HG03575 (cell line): ENCODE results near the gene SCNN1A.

Experiments used
- ATAC-seq: cut with Tn5 transposase; IDR thresholded peaks from one replicate; pipeline ENCODE4 v1.9.1; 2021; ENCODE audit not compliant: unreplicated experiment, insufficient number of reproducible peaks, low FRiP score; ENCODE audit errors: extremely low read depth

The SCNN1A gene

DNA sequence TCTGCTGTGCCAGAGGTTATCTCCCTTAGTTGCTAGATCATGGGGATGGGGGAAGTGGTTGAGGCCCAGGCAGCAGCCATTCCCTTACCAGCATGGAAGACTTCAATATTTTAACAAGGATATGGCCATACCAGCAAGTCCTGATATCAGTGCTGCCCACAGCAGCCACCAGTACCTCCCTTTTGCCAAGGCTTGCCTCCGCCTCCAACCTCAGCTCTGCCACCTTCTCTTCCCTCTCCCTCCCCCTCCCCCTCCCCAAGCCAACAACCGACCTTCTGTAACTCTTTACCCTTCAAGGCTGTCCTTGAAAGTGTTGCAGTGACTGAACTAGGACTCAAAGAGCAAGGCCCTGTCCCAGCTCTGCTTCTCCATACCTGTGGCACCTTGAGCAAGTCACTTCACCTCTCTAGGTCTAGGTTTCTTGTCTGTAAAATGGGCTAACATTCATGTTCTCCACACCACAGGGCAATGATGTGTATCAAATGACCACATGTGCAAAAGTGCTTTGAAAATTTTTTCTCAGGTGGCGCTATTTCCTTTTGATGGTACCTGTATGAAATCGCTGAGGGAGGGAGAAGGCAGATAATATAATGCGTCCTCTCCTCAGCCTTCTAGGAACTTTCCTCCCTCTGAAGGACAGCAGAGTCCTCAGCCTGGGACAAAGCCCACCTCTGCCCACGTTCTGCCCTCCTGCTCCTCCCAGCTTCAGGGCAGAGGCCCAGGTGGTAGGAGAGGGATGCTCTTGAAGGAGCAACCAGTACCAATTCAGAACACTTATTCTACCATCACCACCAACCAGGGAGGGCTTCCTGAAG lies 50.2 kb downstream of the SCNN1A start:
- no peak for ATAC-seq

DNA sequence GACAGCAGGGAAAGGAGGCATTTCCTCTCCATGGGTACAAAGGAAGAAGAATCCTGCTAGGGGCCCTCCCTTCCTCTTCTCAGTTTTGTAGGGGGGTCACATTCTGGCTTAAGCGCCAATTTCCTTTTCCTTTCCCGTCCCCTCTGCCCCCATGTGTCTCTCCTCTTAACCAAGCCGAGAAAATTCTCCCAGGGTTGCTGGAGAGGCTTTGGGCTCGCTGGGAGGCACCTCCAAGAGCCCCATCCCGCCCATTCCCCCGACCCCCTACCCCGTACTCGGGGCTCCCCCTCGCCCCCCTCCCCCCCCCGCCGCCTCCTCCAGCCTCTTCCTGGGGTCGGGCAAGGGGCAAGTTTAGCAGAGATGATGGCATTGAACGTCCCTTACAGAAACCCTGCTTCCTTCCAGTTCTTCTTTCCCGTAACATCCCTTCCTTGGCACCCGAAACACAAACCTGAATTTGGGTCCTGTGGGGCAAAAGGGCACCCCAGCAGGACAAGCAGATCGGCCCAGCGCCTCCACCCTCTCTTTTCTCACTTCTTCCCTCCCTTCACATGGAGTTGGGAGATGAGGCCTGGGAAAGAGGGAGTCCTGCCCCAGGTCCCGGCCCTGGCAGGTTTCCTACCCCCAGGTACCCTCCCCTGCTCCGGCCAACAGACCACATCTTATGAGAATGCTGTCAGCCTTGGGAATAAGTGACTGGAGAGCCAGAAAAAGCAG lies 51.2 kb downstream of the SCNN1A start:
- no peak for ATAC-seq

GRCh38 chr12:6323340-6323994 lies 51.9 kb downstream of the SCNN1A start:
- no peak for ATAC-seq

DNA sequence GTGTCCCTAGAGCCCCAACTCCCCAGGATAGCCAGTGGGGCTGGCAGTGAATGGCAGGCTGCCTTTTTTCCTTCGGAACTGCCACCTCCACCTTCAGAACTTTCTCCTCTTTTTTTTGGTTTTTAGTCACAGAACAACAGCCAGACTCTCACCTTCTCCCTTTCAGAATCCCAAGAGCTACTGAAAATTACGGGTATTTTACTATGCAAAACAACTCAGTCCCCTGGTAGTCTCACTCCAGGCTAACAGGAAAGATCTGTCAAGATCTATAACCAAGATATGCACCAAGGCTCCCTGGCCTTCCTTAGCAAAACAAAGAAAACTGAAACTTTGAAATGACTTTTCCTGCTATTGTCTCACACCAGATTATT lies 52.4 kb downstream of the SCNN1A start:
- ATAC-seq = no peak

GRCh38 chr12:6322352-6322751 lies 53.0 kb downstream of the SCNN1A start:
- no peak for ATAC-seq

- ATAC-seq = no peak
Measured at GRCh38 chr12:6321905-6322304, 53.5 kb downstream of the SCNN1A start.

DNA sequence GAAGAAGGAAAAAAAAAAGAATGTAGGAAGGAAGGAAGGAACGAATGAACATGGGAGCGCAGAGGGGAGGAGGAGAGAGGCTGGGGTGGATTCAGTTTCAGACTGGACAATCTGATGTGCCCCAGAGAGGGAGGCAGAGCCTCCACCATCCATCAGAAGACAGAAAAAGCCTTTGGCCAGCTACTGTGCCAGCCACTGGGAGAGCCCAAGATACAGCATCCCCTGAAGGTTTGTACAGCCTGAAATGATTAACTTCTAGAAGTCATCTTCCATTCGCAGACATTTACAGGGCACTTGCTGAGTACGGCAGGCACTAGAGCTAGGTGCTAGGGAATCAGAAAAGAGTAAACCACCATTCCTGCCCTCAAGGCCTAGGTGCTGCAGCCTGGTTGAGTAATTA lies 55.9 kb downstream of the SCNN1A start:
- no peak for ATAC-seq

- ATAC-seq = no peak
Measured at GRCh38 chr12:6318440-6318879, 56.9 kb downstream of the SCNN1A start.

DNA sequence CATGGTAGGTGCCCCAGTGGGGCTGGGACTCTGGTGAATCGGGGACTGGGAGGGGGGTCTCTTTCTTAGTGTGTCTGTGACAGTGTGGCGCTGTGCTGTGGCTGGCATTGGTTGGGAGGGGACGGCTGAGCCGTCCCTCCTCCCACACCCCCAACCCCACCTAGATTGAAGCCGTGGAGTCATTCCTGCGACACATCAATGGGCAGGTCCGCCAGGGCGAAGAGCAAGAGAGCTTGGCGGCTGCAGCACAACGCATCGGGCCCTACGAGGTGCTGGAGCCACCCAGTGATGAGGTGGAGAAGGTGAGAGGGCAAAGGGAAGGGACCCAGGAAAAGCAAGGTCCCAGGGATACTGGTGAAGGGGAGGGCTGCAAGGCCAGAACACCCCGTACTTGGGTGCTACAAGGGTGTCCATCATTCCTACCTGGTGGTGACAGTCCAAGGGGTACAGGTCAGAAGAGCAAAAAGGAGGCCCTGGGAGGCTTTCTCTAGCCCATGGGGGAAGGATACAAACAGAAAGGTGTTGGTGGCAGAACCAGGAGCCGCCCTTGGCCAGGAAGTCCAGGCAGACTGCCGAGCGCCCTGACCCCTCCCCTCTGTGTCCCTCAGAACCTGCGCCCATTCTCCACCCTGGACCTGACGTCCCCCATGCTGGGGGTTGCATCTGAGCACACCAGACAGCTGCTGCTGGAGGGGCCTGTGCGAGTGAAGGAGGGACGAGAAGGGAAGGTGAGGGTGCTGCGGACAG lies 57.5 kb downstream of the SCNN1A start:
- ATAC-seq = no peak

DNA sequence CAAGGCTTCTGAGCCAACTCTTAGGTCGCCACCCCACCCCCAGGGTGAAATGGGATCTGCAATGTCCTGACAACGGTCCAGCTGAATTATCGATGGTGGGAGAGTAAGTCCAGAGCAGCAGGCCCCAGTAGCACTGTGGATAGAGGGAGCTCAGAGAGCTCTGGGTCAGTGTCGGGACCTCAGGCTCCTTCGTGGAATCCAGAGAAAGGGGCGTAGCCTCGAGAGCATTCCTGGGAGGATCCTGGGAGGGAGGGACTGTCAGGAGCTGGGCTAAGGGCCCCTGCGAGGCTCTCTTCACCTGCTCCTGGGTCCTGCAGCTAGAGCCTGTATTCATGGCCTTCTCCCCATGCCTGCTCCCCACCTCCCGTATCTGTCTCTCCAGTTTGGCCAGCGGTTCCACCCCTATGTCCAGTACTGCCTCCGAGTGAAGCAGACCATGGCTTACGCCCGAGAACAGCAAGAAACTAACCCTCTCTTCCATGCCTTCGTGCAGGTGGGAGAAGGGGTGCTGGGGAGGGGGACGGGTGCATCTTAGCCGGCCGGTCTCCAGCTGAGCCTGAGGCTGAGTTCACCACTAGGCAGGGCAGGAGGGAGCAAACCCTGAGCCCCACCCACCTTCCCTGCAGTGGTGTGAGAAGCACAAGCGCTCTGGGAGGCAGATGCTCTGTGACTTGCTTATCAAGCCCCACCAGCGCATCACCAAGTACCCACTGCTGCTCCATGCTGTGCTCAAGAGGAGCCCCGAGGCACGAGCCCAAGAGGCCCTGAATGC lies 58.3 kb downstream of the SCNN1A start:
- ATAC-seq = no peak

- no peak for ATAC-seq
Measured at GRCh38 chr12:6315704-6316597, 59.4 kb downstream of the SCNN1A start.

GRCh38 chr12:6315184-6315583 lies 60.2 kb downstream of the SCNN1A start:
- no peak for ATAC-seq

GRCh38 chr12:6314776-6315175 lies 60.6 kb downstream of the SCNN1A start:
- no peak for ATAC-seq

- ATAC-seq = no peak
Measured at GRCh38 chr12:6313326-6313940, 61.9 kb downstream of the SCNN1A start.

GRCh38 chr12:6312529-6313325 lies 62.6 kb downstream of the SCNN1A start:
- no peak for ATAC-seq

- no peak for ATAC-seq
Measured at GRCh38 chr12:6311822-6312528, 63.4 kb downstream of the SCNN1A start.
